ENCODE measurements around the gene GPR22. TPM values are rescaled to one million over a fixed set of nuclear protein-coding genes. Genes with fewer than 3 reads are reported as not detected.

Gene GPR22
- total RNA-seq, 2 donors from 2014 or later = not detected

GRCh38 chr7:107435749-107436148, 34.1 kb upstream of the GPR22 start:
- H3K27me3 ChIP-seq (replicated peaks; ENCODE audit: insufficient read depth) = no peaks in the 10 kb centered on the region
- ATAC-seq (ENCODE audit: insufficient number of reproducible peaks, low FRiP score, low read depth) = no peak
- no peak overlapping the region for H3K27ac ChIP-seq
- TF ChIP-seq CTCF (IDR thresholded peaks at IDR 0.05) = no peak
- H3K36me3 ChIP-seq = no peaks in the 10 kb centered on the region
- H3K4me1 ChIP-seq (ENCODE audit: control insufficient read depth in 1 of 2, low read depth in 2 of 2) = peaks cover 3 to 12% of the 10 kb centered on the region in 2 donors
- DNase-seq (ENCODE audit: low spot score) = no peak
- no peaks in the 10 kb centered on the region for H3K9me3 ChIP-seq
- H3K4me3 ChIP-seq = no peak overlapping the region

- Histone ChIP-seq H3K27ac (no peak overlapping the region), H3K9me3 (no peaks in the 10 kb centered on the region), H3K36me3 (no peaks in the 10 kb centered on the region), H3K4me1 (ENCODE audit: control insufficient read depth in 1 of 2, low read depth in 2 of 2) (no peaks in the 10 kb centered on the region), H3K27me3 (replicated peaks; ENCODE audit: insufficient read depth) (no peaks in the 10 kb centered on the region), H3K4me3 (no peak overlapping the region)
- TF ChIP-seq CTCF (IDR thresholded peaks at IDR 0.05) = no peak
- DNase-seq (ENCODE audit: low spot score) = no peak
- ATAC-seq (ENCODE audit: insufficient number of reproducible peaks, low FRiP score, low read depth) = no peak
Measured at GRCh38 chr7:107439025-107439424, 30.8 kb upstream of the GPR22 start.

DNA sequence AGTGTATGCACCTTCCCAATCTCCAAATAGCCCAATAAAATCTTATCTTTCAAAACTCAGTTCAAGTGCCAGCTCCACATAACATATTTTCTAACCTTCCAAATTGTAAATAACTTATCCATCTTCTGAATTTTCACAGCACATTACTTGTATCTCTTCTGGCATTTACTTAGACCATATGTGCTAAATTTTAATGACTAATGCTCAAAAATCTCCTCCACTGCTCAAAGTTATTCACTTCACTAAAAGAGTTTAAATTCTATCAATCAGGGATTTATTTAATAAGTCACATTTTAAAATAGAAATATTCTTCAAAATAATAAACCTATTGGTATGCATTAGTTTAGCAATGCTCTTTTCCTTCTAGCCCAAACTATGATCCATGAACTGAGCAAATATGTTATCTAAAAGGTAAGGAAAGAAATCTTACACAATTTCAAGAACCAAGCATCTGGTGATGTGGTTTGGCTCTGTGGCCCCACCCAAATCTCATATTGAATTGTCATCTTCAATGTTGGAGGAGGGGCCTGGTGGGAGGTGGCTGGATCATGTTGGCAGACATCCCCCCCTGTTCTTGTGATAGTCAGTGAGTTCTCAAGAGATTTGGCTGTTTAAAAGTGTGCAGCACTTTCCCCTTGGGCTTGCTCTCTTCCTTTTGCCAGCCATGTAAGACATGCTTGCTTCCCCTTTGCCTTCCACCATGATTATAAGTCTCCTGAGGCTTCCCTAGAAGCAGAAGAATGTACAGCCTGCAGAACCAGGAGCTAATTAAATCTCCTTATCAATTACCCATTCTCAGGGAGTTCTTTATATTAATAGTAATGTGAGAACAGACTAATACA, 28.1 kb upstream of the GPR22 start:
- H3K4me1 ChIP-seq (ENCODE audit: control insufficient read depth in 1 of 2, low read depth in 2 of 2) = no peaks in the 10 kb centered on the region
- no peak for ATAC-seq (ENCODE audit: insufficient number of reproducible peaks, low FRiP score, low read depth)
- no peaks in the 10 kb centered on the region for H3K36me3 ChIP-seq
- no peak for DNase-seq (ENCODE audit: low spot score)
- no peak for TF ChIP-seq CTCF (IDR thresholded peaks at IDR 0.05)
- H3K9me3 ChIP-seq = no peaks in the 10 kb centered on the region
- no peaks in the 10 kb centered on the region for H3K27me3 ChIP-seq (replicated peaks; ENCODE audit: insufficient read depth)
- H3K4me3 ChIP-seq = no peak overlapping the region
- H3K27ac ChIP-seq = no peak overlapping the region

DNA sequence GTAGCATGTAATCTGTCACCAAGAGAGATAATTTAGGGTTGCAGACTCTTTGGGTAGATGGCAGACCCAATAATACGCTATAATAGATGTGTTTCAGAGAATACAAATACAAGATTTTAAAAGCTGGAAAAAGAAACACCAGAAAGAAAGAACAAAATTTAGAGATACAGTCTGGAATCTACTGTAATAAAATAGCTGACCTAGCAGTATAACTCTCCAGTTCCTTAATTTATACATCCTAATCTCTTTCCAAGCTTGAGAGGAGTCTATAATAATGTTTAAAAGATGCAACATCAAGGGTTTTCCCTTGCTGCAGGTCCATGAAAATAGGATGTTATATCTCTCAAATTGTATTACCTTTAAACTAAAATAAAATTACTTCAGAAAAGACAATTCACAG, 27.2 kb upstream of the GPR22 start:
- Histone ChIP-seq H3K4me1 (ENCODE audit: control insufficient read depth in 1 of 2, low read depth in 2 of 2) (no peaks in the 10 kb centered on the region), H3K27me3 (replicated peaks; ENCODE audit: insufficient read depth) (no peaks in the 10 kb centered on the region), H3K27ac (no peak overlapping the region), H3K36me3 (no peaks in the 10 kb centered on the region), H3K4me3 (no peak overlapping the region), H3K9me3 (no peaks in the 10 kb centered on the region)
- no peak for TF ChIP-seq CTCF (IDR thresholded peaks at IDR 0.05)
- no peak for DNase-seq (ENCODE audit: low spot score)
- no peak for ATAC-seq (ENCODE audit: insufficient number of reproducible peaks, low FRiP score, low read depth)

DNA sequence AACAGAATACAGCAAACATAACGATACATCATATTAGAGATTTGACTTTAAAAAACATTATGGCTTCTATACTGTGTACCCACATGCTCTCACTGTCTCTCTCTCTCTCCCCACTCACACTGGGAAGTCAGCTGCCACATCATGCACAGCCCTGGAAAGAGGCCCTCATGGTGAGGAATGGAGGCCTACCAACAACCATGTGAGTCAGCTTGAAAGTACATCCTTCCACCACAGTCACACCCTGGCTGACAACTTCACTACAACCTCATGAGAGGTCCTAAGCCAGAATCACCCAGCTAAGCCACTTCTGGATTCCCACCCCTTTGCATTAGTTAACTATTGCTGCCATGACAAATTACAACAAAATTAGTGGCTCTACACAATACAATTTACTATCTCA, 23.3 kb upstream of the GPR22 start:
- no peak for DNase-seq (ENCODE audit: low spot score)
- Histone ChIP-seq H3K27ac (no peak overlapping the region), H3K9me3 (no peaks in the 10 kb centered on the region), H3K4me3 (no peak overlapping the region), H3K27me3 (replicated peaks; ENCODE audit: insufficient read depth) (no peaks in the 10 kb centered on the region), H3K36me3 (no peaks in the 10 kb centered on the region), H3K4me1 (ENCODE audit: control insufficient read depth in 1 of 2, low read depth in 2 of 2) (no peaks in the 10 kb centered on the region)
- TF ChIP-seq CTCF (IDR thresholded peaks at IDR 0.05) = no peak
- ATAC-seq (ENCODE audit: insufficient number of reproducible peaks, low FRiP score, low read depth) = no peak
